Activated CD4-positive, CD25-positive, alpha-beta regulatory T cell treated with anti-CD3 and anti-CD28 coated beads, Interleukin-2, amount 50 U/mL, for 16 hours (primary cell): Measurements from ENCODE around the gene GALNTL6.

Experiments used
- DNase-seq: peaks from one replicate; pipeline ENCODE4 v3.0.0-alpha.2; 2020; ENCODE audit warnings: low read depth, low spot score

The GALNTL6 gene

DNA sequence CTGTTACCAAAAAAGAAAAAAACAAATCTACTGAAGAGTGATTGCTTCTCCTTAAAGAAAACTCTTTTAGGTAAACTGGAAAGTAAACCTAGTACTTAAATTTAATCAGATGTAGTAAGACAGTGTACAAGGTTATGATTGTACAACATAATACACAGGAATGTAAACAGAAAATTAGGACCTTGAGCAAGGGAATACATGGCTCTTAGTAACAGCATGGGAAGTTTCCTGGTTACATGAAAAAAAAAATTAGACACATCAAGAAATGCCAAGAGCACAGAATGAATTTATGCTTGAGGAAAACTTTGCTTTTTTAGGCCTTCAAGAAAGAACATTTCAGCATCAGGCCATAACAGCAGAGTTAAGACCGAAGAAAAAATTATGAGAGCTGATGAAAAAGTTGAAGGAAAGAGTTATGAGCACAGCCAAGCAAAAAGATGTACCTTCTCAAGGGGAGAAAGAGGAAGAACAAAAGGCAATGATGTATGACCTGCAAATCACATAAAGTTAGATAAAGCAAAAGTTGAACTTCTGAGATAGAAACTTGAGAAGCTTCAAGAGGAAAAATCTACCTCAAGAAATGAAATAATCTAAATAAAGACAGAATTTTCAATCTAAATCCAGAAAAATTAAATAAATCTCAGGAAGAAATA lies 311.6 kb downstream of the GALNTL6 start:
- no peak for DNase-seq

DNA sequence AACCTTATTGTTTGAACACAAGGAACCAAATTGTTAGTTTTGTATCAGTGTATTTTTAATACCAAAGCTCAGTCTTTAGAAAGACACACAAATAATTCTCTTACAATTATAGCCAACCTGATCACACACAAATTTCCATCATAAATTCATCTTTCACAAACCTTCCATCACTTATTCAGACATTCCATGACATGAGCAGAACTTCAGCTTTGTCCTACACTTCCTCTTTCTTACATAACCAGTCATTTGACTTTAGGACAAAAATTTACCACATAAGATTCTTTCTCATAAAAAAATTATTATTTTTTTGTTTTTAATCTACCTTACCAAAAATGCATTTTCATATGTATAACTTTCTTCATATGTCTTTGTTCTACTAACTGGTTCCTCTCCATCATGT lies 312.2 kb downstream of the GALNTL6 start:
- DNase-seq: no peak

- no peak for DNase-seq
Measured at GRCh38 chr4:172127168-172127567, 314.0 kb downstream of the GALNTL6 start.

GRCh38 chr4:172129593-172129992 lies 316.4 kb downstream of the GALNTL6 start:
- DNase-seq: no peak

GRCh38 chr4:172134521-172134920 lies 321.3 kb downstream of the GALNTL6 start:
- no peak for DNase-seq

DNA sequence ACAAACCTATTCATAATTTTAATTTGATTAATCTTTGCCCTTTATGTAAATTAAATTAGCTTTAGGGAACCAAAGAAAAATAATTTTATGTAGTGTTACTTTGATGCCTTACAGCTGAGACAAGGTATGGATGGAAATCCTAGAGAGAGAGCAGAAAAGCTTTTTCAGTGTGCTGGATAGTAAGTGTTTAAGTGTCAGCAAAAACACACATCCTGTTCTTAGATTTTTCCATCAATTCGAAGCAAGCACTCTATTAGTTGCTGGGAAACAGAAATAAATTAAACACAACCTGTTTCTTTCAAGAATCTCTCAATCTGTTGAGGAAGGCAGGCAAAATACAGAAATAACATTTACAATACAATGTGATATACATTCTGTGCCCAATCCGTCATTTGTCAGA lies 327.8 kb downstream of the GALNTL6 start:
- no peak for DNase-seq

- DNase-seq: no peak
Measured at GRCh38 chr4:172142281-172142741, 329.1 kb downstream of the GALNTL6 start.

GRCh38 chr4:172143605-172144314 lies 330.6 kb downstream of the GALNTL6 start:
- DNase-seq: no peak

GRCh38 chr4:172147687-172148086 lies 334.5 kb downstream of the GALNTL6 start:
- no peak for DNase-seq

DNA sequence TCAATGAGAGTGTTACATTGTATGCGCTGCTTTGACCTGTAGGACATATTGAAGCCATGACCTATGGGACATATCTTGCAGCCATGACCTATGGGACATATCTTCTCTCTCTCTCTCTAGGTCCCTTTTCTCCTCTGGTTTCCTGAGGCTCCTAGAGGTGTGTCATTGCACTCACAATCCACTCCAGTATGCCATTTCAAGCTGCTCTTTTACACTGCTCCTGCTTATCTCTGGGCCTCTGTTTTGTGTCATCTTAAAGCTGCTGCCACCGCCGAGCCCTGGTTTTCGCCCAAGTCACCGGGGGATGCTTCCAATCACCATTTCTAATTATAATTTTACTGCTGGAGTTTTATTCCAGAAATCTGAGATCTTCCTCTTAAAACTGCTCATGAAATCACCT lies 336.1 kb downstream of the GALNTL6 start:
- no peak for DNase-seq

DNA sequence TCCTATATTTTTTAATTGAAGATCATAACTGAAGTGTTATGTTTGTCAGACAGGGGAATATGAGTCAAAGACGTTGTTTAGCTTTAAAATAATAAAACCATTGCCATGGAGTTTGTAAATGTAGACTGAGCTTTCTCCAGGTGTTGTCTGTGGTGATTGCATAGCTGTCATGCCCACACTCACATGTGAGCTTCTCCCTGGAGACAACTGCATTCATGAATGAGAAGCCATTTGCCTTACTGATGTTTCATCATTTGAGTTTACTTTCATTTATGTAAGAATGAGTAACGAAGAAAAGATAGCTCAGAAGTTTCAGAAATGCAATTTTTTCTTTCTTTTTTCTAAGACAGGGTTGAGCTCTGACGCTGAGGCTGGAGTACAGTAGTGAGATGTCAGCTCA lies 339.1 kb downstream of the GALNTL6 start:
- no peak for DNase-seq

DNA sequence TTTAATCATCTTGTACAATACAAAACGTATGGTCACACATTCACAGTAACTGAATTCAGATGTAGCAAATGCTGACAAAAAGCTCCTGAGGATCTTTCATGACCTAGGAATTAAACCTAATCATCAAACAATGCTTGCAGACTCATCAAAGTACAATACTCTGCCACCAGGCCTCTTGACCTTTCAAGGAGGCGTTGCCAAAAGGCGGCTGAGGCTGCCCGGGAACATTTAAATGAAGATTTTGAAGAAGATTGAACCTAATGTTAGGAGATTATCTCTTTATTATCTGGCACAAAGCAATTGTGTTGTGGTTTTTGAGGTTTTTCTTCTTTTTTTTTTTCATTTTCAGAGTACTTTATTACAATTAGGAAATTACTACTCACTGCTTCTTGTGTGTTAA lies 340.5 kb downstream of the GALNTL6 start:
- no peak for DNase-seq

- no peak for DNase-seq
Measured at GRCh38 chr4:172155838-172156345, 342.7 kb downstream of the GALNTL6 start.

- DNase-seq: no peak
Measured at GRCh38 chr4:172157946-172158345, 344.7 kb downstream of the GALNTL6 start.

GRCh38 chr4:172163215-172163614 lies 350.0 kb downstream of the GALNTL6 start:
- no peak for DNase-seq

DNA sequence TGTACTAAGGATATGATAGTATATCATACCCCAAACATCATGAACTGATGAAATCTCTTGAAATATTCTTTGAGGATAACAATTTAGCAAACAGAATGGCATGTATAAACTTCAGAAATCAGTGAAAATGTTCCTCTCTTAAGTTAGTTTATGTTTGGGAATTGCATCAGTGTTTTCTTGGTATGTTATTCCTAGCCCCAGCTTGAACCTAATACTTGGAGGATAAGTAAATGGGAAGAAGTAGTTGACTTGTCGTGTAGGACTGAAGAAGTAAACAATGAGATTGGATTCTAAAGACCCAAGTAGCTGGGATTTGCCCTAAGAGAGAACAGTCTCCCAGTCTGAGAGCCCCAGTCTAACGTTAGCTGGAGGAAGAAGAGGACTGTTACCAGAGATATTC lies 355.7 kb downstream of the GALNTL6 start:
- no peak for DNase-seq

DNA sequence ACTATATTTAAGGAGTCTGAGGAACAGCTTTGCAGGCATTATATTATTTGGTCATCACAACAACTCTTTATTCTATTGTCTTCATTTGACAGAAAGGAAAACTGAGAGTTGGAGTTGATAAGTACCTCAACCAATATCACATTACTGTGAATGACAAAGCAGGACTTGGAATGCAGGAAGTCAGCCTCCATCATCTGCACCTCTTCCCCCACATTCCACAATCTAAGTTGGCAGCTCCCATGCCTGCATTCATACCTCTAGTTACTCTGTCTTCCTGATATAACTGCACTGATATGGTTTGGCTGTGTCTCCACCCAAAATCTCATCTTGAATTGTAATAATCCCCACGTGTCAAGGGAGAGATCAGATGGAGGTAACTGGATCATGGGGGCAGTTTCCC lies 356.7 kb downstream of the GALNTL6 start:
- DNase-seq: no peak

DNA sequence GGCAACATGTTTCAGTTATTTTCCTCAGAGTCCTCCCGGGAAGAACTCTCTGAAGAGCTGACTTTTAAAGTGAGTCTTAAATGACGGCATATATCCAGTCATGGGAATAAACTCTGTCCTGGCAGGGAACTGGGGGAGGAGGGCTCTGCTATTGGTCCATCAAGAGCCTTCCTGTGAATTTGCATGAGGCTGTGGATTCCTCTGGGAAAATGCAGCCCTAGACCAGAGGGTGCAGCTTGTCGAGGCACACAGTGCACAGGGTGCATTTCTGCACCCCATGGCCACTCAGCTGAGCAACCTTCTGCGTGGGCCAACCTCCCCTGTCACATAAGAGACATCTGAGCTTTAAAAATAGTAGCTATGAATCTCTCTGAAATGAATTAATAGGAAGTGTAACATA lies 360.0 kb downstream of the GALNTL6 start:
- DNase-seq: no peak

GRCh38 chr4:172177382-172177781 lies 364.2 kb downstream of the GALNTL6 start:
- no peak for DNase-seq

DNA sequence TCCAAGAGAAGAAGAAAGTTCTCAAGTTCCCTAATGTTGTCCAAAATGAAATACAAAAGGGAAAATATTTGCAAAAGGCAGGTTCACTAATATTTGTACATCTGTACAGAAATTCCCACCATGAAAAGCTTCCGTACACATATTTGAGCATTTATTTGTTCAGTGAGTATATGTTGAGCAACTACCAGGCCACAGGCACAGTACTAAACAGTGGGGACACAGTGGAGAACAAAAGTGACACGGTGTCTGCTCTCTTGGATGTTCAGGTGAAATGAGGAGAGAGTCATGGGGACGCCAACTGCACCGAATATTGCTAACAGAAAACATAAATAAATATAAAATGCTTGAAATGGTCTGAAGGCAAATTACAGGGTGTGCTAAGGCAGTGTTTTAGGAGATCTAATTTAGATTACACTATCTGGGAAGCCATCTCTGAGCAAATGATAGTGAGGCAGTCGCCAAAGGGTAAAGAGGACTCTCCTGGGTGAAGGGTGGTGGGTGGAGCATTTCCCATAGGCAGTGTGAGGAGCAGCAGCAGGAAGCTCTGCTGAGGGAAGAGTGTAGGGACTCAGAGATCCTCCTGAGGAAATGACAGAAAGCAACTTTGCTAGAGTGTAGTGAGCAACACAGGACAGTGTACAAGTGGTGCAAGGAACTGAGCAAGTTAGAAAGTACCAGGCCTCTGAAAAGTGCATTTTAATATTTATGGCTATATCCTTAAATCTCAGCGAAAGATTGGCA lies 375.2 kb downstream of the GALNTL6 start:
- DNase-seq: no peak

DNA sequence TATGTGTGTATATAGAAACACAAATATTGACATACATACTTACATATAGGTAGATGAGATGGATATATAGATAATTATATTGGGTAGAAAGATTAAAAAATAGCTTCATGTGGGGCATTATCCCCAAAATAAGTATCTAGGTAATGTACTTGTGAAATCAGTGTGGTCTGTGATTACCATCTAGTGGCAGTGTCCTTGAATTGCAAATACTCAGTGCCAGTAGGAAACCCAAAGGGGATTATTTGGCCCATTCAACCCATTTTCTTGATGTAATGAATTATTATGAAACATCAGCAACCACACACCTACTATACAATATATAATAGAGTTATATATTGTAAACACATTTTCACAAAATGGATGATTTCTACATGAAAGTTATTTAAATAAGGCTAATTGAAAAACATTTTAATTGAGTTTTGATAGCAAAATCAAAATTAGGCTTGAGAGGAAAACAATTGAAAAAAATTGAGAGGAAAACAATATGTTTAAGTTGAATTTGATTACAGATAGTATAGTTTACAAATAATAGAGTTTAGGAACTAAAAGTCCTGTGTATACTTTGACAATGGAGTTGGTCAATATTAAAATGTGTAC lies 389.4 kb downstream of the GALNTL6 start:
- no peak for DNase-seq

- no peak for DNase-seq
Measured at GRCh38 chr4:172207258-172207657, 394.1 kb downstream of the GALNTL6 start.
